NT2/D1 (cell line): ENCODE data around the gene MCTP1.

ENCODE experiments used
- SUZ12 ChIP-seq: IDR thresholded peaks from 2 replicates; pipeline ENCODE4 v1.6.1; 2011; ENCODE audit not compliant: insufficient read length, insufficient read depth; ENCODE audit errors: extremely low read depth
- ZNF274 ChIP-seq: IDR thresholded peaks from 2 replicates; pipeline ENCODE4 v1.6.1; 2011; ENCODE audit warnings: mild to moderate bottlenecking, low read depth, low read length

DNA sequence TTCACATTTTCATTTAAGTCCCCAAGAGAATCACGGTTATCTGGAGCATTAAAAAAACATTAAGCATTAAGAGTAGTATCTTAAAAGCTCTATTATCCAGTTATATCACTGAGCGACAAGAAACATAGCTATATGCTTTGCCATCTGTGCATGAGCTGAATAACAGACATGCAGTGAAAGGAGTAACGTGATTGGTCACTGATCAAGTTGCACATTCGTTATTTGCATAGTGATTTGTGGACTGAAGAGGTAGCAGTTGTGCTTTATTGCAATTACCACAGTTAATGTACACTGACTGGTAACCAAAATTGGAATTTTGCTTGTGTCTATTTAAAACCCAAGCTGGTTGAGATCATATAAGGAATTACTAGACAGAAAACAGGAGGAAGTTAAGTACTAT is 107.4 kb downstream of the MCTP1 start:
- TF ChIP-seq ZNF274 (no peak), SUZ12 (no peak)
